ENCODE measurements around the gene EFCAB8.

GRCh38 chr20:32849577-32849976, 9.1 kb upstream of the EFCAB8 start:
- TF ChIP-seq CTCF (IDR thresholded peaks at IDR 0.05) (no peak), POLR2A (IDR thresholded peaks at IDR 0.05) (no peak)

Measured in body of pancreas (tissue), 4 donors.